Skeletal muscle tissue (tissue), 4 donors: ENCODE measurements around the gene HMGCS1. TPM values are rescaled to one million over a fixed set of nuclear protein-coding genes. Genes with fewer than 3 reads are reported as not detected.
"Not testable (repeated sequence)": the region's sequence is repeated elsewhere in the genome, so short reads cannot be mapped to it uniquely, and the experiment has no call there.

Experiments
- H3K27ac ChIP-seq: one replicate; pipeline ENCODE4 v1.7.0; 2013; ENCODE audit warnings: mild to moderate bottlenecking, low read depth, low read length, inconsistent platforms
- H3K27me3 ChIP-seq, 3 donors: one replicate each; pipeline ENCODE4 v1.7.0; 2013; ENCODE audit warnings: low read length in 3 of 3; ENCODE audit not compliant: control insufficient read depth in 3 of 3, insufficient read depth in 3 of 3
- H3K36me3 ChIP-seq, 3 donors: one replicate each; pipeline ENCODE4 v1.7.0; 2013; ENCODE audit warnings: low read length in 3 of 3; ENCODE audit not compliant: control insufficient read depth in 3 of 3, insufficient read depth in 3 of 3
- H3K4me1 ChIP-seq, 3 donors: one replicate each; pipeline ENCODE4 v1.7.0; 2013; ENCODE audit warnings: low read length in 3 of 3, mild to moderate bottlenecking in 3 of 3; ENCODE audit not compliant: control insufficient read depth in 3 of 3, insufficient read depth in 3 of 3
- H3K4me3 ChIP-seq, 3 donors: one replicate each; pipeline ENCODE4 v1.7.0; 2013; ENCODE audit warnings: low read length in 3 of 3
- H3K9ac ChIP-seq, 3 donors: one replicate each; pipeline ENCODE4 v1.7.0; 2013; ENCODE audit warnings: low read length in 3 of 3, mild to moderate bottlenecking in 3 of 3, moderate library complexity in 2 of 3, low read depth in 1 of 3
- H3K9me3 ChIP-seq, 3 donors: one replicate each; pipeline ENCODE4 v1.7.0; 2013; ENCODE audit warnings: low read length in 3 of 3; ENCODE audit not compliant: control insufficient read depth in 3 of 3
- total RNA-seq: library from RNA; depleted of rRNA; stranded (reverse); fragments of >200 nt; gene quantifications from one replicate; pipeline ENCODE4 v1.2.3, GENCODE V29; 2014
- donor health status: Osteomylitis.

HMGCS1 gene
- total RNA-seq, 1 donor from 2014 or later, result 50.6 TPM

DNA sequence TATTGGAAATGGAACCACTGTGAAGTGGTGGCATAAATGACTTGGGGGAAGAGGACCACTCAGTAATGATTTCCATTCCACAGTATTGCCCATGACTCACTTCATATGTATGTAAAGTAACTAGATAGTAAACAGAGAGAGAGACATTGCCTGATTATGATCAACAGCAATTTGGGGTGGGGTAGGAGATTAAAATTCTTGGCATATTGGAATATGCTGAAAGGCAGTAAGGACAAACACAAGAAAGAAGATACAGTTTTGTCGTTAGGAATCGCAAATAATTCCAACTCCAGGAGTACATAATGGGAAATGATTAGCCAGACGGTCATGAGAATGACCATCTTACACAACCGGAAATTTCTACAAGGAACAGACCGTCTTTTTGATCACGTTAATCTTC lies 1.5 kb upstream of the HMGCS1 start:
- no peaks in the 10 kb centered on the region for H3K27me3 ChIP-seq
- no peaks in the 10 kb centered on the region for H3K36me3 ChIP-seq
- no peak overlapping the region for H3K27ac ChIP-seq
- H3K9me3 ChIP-seq, result no peaks in the 10 kb centered on the region
- peaks cover 12 to 18% (median 15%) of the 10 kb centered on the region in 3 donors for H3K4me1 ChIP-seq
- no peak overlapping the region for H3K9ac ChIP-seq
- no peak overlapping the region for H3K4me3 ChIP-seq

DNA sequence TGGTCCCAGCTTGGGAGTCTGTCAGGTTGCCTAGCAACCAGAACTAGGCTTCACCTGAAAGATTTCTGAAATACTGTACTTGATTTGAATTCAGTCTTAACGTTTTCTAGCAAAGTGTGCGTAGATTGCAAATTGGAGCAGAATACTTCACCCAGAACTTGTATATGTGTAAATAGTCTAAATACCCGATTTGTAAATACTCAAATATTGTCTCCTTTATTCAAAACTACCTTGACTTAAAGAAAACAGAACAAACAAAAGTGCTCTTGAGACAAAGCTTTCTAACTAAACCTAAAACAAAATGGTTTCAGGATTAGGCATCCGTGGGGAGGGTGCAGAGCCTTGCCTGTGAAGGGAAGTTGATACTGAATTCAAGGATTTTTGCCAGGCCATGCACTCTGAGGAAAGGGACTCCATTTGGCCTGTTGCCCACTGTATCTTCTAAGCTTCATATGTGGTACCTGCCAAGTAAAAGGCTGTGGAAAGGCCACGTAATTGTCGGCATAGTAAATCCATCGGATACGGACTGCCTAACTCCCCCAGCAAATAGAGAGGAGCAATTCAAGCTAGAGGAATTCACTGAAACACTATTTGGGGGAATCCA lies 744 bp upstream of the HMGCS1 start:
- no peaks in the 10 kb centered on the region for H3K27me3 ChIP-seq
- peak overlapping the region; percentile 67 to 90 (median 72) for H3K4me3 ChIP-seq
- peaks cover 12 to 18% (median 15%) of the 10 kb centered on the region in 3 donors for H3K4me1 ChIP-seq
- no peaks in the 10 kb centered on the region for H3K9me3 ChIP-seq
- no peaks in the 10 kb centered on the region for H3K36me3 ChIP-seq
- H3K9ac ChIP-seq, result no peak overlapping the region
- peak overlapping the region; percentile 61 for H3K27ac ChIP-seq

DNA sequence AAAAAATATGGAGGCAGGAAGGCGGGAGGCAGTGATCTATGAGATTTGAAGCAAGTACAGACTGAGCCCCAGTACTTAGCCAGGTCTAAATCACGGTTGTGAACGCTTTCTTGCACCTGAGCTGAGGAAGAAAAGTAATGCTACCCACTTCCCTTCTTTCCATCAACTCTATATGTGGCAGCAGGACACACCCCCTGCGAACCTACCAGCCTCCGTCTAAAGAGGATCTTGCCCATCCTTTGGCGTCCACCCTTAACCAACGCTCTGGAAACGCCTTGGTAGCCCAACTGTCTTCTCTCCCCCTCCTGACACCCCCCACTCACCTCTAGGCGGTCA lies 545 bp downstream of the HMGCS1 start:
- Histone ChIP-seq H3K9me3 (no peaks in the 10 kb centered on the region), H3K9ac (peak overlapping the region; percentile 90), H3K27me3 (no peaks in the 10 kb centered on the region), H3K4me3 (peak overlapping the region; percentile 90 to 93 (median 93)), H3K27ac (peak overlapping the region; percentile 92), H3K4me1 (peaks cover 12 to 18% (median 15%) of the 10 kb centered on the region in 3 donors), H3K36me3 (no peaks in the 10 kb centered on the region)

DNA sequence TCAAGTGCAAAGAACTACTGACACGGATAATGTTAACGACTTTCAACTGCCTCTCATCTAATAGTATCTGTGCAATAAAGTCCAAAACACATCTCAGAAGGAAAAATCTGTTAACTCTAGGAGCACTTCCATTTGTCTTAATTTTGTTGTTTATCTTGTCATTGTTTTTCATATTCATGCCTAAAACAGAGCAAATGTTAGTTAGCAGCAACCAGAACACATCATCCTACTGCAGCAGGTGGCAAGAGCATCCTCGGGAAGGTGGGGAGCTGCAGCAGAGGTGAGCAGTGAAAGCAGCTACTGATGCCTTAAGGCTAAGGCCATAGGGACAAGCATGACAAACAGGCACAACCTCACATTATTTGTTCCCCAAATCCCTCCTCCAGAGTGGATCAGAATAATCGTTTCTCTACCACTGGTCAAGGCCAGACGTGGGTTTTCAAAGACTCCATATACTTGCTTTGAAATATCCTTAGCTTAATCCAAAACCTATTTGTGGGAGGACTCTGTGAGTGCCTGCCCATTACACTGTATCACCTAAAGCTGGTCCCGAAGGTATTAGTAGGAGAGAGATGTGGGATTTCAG lies 1.0 kb downstream of the HMGCS1 start:
- no peaks in the 10 kb centered on the region for H3K9me3 ChIP-seq
- H3K36me3 ChIP-seq, result no peaks in the 10 kb centered on the region
- H3K27ac ChIP-seq, result peak overlapping the region; percentile 92
- H3K4me3 ChIP-seq, result peak overlapping the region; percentile 90 to 93 (median 93)
- peaks cover 12 to 18% (median 15%) of the 10 kb centered on the region in 3 donors for H3K4me1 ChIP-seq
- H3K9ac ChIP-seq, result peak overlapping the region; percentile 90
- H3K27me3 ChIP-seq, result no peaks in the 10 kb centered on the region

DNA sequence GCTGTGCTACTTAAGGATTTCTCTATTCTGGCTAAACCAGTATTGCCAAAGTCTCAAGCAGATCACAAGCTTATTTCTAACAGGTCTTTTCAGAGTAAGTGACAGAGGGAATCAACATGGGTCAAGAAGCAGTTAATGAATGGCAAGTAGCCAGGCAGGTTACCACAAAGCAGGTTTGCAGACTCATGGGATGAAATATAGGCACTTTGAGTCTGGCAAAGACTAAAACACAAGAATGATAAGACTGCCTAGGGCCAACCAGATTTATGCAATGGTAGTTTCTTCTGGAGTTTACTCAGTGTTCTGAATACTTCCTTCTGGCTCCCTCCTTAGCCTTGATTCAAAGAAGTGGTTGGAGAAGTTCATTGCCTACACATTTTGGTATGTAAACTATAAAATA lies 3.6 kb downstream of the HMGCS1 start:
- no peaks in the 10 kb centered on the region for H3K9me3 ChIP-seq
- no peak overlapping the region for H3K4me3 ChIP-seq
- no peak overlapping the region for H3K9ac ChIP-seq
- peaks cover 12 to 18% (median 15%) of the 10 kb centered on the region in 3 donors for H3K4me1 ChIP-seq
- H3K36me3 ChIP-seq, result no peaks in the 10 kb centered on the region
- no peak overlapping the region for H3K27ac ChIP-seq
- no peaks in the 10 kb centered on the region for H3K27me3 ChIP-seq

DNA sequence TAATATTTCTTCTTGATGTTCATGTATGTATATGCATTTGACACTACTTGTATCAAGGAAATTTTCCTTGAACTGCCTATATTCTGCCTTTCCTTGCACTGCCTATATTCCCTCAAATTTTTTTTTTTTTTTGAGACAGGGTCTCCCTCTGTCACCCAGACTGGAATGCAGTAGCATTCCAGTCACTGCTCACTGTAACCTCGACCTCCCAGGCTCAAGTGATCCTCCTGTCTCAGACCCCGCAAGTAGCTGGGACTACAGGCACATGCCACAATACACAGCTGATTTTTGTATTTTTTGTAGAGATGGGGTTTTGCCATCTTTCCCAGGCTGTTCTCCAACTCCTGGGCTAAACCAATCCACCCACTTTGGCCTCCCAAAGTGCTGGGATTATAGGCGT lies 4.1 kb downstream of the HMGCS1 start:
- H3K27ac ChIP-seq, result no peak overlapping the region
- H3K9me3 ChIP-seq, result no peaks in the 10 kb centered on the region
- H3K36me3 ChIP-seq, result no peaks in the 10 kb centered on the region
- no peak overlapping the region for H3K4me3 ChIP-seq
- H3K4me1 ChIP-seq, result peaks cover 10 to 16% (median 14%) of the 10 kb centered on the region in 3 donors
- no peaks in the 10 kb centered on the region for H3K27me3 ChIP-seq
- H3K9ac ChIP-seq, result no peak overlapping the region

DNA sequence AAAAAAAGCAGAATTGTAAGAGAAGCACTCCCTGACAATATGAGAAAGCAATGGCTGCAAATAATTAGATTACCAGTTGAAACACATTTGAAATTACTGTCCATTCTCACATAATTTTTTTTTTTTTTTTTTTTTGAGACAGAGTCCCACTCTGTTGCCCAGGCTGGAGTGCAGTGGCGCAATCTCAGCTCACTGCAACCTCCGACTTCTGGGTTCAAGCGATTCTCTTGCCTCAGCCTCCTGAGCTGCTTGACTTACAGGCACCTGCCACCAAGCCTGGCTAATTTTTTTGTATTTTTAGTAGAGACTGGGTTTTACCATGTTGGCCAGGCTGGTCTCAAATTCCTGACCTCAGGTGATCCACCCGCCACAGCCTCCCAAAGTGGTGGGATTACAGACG lies 6.3 kb downstream of the HMGCS1 start:
- H3K36me3 ChIP-seq, H3K9ac ChIP-seq, H3K9me3 ChIP-seq, H3K4me3 ChIP-seq, H3K27me3 ChIP-seq, H3K27ac ChIP-seq, H3K4me1 ChIP-seq: not testable (repeated sequence)

DNA sequence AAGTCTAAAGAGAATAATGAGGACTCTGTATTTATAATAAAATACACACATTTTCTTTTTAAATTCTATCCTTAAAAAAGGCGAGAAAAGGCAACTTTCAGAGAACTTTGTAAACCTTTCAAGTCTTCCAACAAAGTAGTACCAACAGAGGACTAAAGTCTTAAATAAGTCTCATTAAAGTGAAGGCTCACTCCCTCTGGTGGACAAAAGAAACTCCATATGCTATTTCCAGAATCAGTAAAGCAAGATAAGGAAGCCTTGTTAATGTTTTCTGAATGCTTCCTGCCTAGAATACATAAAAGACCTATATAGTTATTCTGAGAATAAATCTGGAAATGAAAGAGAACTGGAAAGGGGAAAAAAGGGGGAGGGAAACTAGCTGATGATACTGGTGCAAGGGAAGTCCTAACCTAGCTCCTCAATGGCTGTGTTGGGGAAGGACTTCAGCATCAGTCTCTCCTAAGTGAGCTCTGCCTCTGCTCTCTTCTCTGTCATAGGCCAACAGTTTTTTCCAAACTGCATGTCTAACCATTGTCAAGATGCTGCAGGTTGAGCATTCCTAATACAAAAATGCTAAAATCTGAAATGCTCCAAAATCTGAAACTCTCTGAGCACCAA lies 7.2 kb downstream of the HMGCS1 start:
- Histone ChIP-seq H3K9ac (peak overlapping the region in 1 of 3 donors; percentile 16), H3K9me3 (no peaks in the 10 kb centered on the region), H3K4me1 (no peaks in the 10 kb centered on the region), H3K27ac (no peak overlapping the region), H3K4me3 (no peak overlapping the region), H3K36me3 (peaks cover 0 to 2% (median 0%) of the 10 kb centered on the region in 3 donors), H3K27me3 (no peaks in the 10 kb centered on the region)

DNA sequence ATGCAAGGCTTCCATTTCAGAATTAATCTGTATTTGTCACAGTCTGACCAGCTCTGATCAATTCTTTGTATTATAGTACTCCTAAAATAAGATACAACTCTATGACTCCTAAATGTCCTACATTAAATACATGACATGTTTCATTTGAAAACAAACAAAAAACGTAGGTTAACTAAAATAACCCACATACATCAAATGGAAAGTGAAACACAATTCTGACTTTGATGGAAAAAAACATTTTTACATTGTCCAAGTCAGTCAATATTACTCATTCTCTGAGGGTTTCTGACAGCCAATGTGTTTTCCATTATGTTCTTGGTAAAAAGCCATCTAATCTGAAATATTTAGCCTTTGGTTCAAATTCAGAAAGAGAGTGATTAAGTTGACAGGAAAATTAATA lies 8.7 kb downstream of the HMGCS1 start:
- Histone ChIP-seq H3K27ac (no peak overlapping the region), H3K4me1 (no peaks in the 10 kb centered on the region), H3K27me3 (no peaks in the 10 kb centered on the region), H3K4me3 (no peak overlapping the region), H3K9me3 (no peaks in the 10 kb centered on the region), H3K36me3 (peaks cover 0 to 2% (median 0%) of the 10 kb centered on the region in 3 donors), H3K9ac (no peak overlapping the region)

DNA sequence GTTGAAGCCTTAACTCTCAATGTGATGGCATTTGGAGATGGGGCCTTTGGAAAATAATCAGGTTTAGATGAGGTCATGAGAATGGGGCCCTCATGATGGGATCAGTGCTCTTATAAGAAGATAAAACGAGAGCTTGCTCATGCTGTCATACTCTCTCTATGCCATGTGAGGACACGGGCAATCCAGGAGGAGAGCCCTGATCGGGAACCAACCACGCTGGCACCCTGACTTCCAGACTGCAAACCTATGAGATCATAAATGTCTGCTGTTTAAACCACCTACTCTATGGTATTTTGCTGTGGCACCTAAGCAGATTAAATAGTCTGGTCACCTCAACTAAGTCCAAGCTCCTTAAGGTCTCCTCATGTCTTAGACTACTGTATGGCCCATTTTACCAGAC lies 10.0 kb downstream of the HMGCS1 start:
- no peaks in the 10 kb centered on the region for H3K4me1 ChIP-seq
- no peaks in the 10 kb centered on the region for H3K9me3 ChIP-seq
- H3K36me3 ChIP-seq, result peaks cover 0 to 7% (median 6%) of the 10 kb centered on the region in 3 donors
- H3K4me3 ChIP-seq, result no peak overlapping the region
- no peaks in the 10 kb centered on the region for H3K27me3 ChIP-seq
- H3K9ac ChIP-seq, result no peak overlapping the region
- no peak overlapping the region for H3K27ac ChIP-seq
